ENCODE data around the gene CUL9. TPM values are rescaled to one million over a fixed set of nuclear protein-coding genes. Genes with fewer than 3 reads are reported as not detected.

The CUL9 gene
- total RNA-seq, 2 experiments from 2014 or later, result 34.0 to 35.1 TPM

DNA sequence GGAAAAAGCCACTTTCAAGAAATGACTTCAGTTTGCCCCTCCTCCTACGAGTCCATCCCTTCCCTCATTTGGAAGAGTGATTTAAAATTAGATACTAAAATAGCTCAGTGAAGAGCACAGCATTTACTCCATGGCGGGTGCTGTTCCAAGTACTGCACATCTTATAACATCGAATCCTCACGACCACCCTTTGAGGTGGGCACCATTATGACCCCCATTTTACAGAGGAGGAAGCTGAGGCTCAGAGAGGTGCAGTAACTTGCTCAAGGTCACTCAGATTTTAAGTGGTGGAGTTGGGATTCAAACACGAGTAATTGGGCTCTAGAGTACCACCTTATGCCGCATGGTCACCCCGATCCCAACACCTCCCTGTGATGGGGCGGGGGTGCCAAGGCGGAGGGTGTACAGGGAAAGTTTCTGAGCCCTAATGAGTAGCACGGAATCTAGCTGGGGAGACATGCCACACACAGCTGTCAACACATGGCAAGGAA, 86.8 kb downstream of the CUL9 start:
- Mint-ChIP-seq H3K27ac (no peak overlapping the region), H3K9me3 (ENCODE audit: low read depth) (no peaks in the 10 kb centered on the region), H3K36me3 (ENCODE audit: low read depth) (no peaks in the 10 kb centered on the region), H3K27me3 (peaks cover 8% of the 10 kb centered on the region), H3K4me1 (peaks cover 3% of the 10 kb centered on the region), H3K4me3 (peak overlapping the region; percentile 34)
- DNase-seq (no peak), ATAC-seq (no peak)
- intact Hi-C loops (cut with DNase I, micrococcal nuclease), result no loop called here
- ChIA-PET CTCF (interaction anchor here (0.6 to 1.2 kb wide), 6 partner anchors 10 to 710 kb away, joined by 3 to 4 read pairs (median 3); no protein-coding TSS in a partner anchor), POLR2A (interaction anchor here (0.6 kb wide), 1 partner anchor 215 kb away, joined by 3 read pairs; the partner anchor contains the start of gene CUL7)

DNA sequence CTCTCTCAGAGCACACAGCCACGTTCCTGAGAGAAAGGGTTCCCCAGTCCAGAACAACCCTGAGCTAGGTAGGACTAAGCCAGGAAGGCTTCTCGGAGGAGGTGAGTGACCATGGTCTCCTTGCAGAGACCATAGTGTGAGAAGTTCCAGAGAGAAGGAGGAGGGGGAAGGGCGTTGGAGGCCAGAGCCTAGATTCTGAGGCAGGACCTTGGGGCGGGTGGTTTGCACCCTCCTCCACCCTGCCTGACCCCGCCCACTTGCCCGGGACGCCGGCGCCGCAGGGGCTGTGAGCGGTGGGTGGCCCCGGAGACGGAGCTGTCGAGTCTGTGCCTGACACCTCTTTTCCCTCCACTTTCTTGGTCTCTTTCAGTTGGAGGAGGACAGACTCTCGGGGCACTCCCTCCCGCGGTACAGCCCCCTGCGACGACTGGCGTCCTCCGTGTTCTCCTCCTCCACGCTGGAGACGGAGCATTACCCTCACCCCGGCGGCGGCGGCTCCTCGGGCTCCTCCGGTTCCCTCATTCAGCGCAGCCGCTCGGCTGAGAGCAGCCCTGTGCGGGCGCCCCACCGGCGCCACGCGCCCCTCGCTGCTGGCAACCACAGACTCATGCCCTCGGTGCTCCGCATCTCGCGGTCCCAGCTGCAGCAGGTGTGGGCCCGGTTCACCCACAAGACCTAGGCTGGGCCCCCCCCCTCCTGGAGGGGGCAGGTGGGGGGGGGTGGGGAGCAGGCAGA, 87.4 kb downstream of the CUL9 start:
- H3K4me1 Mint-ChIP-seq, result peaks cover 3% of the 10 kb centered on the region
- no peaks in the 10 kb centered on the region for H3K9me3 Mint-ChIP-seq (ENCODE audit: low read depth)
- ChIA-PET CTCF (interaction anchor here (0.5 to 0.9 kb wide), 6 partner anchors 10 to 1138 kb away, joined by 3 to 6 read pairs (median 3); no protein-coding TSS in a partner anchor), POLR2A (interaction anchor here (0.6 kb wide), 1 partner anchor 216 kb away, joined by 3 read pairs; the partner anchor contains the start of gene CUL7)
- no peaks in the 10 kb centered on the region for H3K36me3 Mint-ChIP-seq (ENCODE audit: low read depth)
- DNase-seq (peak; percentile 56), ATAC-seq (peak; percentile 68)
- intact Hi-C loops (cut with DNase I, micrococcal nuclease), result no loop called here
- H3K27ac Mint-ChIP-seq, result no peak overlapping the region
- H3K27me3 Mint-ChIP-seq, result peaks cover 13% of the 10 kb centered on the region
- H3K4me3 Mint-ChIP-seq, result peak overlapping the region; percentile 34

DNA sequence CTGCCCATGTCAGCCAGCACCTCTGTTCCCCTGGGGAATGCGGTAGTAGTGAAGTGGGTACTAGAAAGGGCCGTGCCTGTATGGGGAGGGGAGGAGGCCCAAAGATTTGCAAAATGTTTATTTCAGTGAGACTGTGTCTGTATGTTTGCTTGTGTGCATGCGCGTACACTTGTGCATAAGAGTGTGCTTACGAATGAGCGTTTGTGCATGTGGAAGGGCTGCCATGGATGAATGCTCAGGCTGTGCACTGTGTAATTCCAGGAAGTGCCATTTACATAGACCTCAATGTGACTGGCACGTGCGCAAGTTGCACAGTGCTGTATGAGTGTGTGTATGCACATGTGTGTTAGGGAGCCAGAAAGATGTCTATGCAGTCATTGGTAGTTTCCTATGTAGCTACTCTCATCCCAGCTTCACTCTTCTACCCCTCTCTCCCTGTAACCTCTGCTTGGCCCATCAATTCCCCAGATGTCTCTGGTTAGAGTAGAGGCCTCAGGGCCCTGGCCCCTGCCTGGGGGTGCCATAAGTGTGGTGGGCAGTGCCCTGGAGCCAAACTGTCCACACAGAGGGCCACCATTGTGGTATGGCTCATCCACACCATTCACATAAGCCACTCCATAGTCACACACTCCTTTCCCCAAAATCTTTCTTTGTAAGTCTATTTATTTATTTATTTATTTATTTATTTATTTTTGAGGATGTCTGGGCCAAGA, 89.3 kb downstream of the CUL9 start:
- intact Hi-C loops (cut with DNase I, micrococcal nuclease), result no loop called here
- CTCF ChIA-PET, result no interaction called here
- no peak for DNase-seq
- no peak overlapping the region for H3K4me3 Mint-ChIP-seq
- H3K27ac Mint-ChIP-seq, result no peak overlapping the region
- POLR2A ChIA-PET, result no interaction called here
- peaks cover 12% of the 10 kb centered on the region for H3K4me1 Mint-ChIP-seq
- peaks cover 18% of the 10 kb centered on the region for H3K27me3 Mint-ChIP-seq
- H3K36me3 Mint-ChIP-seq (ENCODE audit: low read depth), result no peaks in the 10 kb centered on the region
- no peaks in the 10 kb centered on the region for H3K9me3 Mint-ChIP-seq (ENCODE audit: low read depth)
- ATAC-seq, result no peak

DNA sequence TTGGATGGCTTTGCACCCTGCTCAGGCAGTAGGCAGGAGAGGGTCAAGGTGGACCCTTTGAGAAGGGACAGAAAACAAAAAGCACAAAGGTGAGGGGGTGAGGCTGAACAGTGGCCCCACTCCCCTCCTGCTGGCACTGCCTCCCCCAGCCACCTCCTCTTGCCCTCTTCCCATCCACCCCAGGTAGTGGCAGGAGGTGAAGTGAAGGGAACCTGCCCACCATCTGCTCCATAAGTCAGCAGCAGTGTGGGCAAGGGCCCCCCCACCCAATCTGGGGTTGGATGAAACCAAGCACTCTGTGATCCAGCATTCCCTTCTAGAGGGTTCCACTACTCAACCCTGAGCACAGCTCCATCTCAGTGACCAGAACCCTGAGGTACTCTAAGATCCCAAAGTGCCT, 89.9 kb downstream of the CUL9 start:
- Mint-ChIP-seq H3K27me3 (peaks cover 18% of the 10 kb centered on the region), H3K9me3 (ENCODE audit: low read depth) (no peaks in the 10 kb centered on the region), H3K27ac (no peak overlapping the region)

DNA sequence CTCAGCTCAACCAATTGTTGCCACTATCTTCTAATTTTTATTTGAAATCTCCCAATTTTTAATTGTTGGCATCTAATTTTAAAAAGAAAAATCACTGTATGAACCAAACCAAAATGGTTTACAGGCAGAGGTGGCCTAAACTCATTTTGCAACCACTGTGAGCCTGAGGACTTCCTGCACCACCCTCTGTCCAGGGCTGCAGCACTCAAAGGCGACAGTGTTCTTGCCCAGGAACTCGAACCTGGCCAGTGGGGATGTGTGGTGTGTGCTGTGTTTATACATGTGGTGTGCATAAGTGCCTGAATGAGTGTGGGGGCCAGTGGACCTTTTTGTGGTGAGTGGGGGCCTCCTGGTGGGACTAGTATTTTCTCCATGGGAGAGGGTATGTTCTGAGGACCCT, 91.7 kb downstream of the CUL9 start:
- POLR2A ChIA-PET, result no interaction called here
- Mint-ChIP-seq H3K4me3 (no peak overlapping the region), H3K27me3 (peaks cover 23% of the 10 kb centered on the region), H3K27ac (no peak overlapping the region), H3K9me3 (ENCODE audit: low read depth) (no peaks in the 10 kb centered on the region), H3K4me1 (peaks cover 19% of the 10 kb centered on the region), H3K36me3 (ENCODE audit: low read depth) (no peaks in the 10 kb centered on the region)
- intact Hi-C loops (cut with DNase I, micrococcal nuclease), result no loop called here
- ATAC-seq (no peak), DNase-seq (no peak)
- CTCF ChIA-PET, result interaction anchor here (0.6 kb wide), 1 partner anchor 18 kb away, joined by 3 read pairs; no protein-coding TSS in a partner anchor

More for the DNA sequence above, 89.9 kb downstream of the CUL9 start:
- DNase-seq (no peak), ATAC-seq (no peak)
- CTCF ChIA-PET, result interaction anchor here (0.6 to 0.9 kb wide), 3 partner anchors 8 to 224 kb away, joined by 3 to 4 read pairs (median 3); no protein-coding TSS in a partner anchor
- no peaks in the 10 kb centered on the region for H3K36me3 Mint-ChIP-seq (ENCODE audit: low read depth)
- H3K4me3 Mint-ChIP-seq, result no peak overlapping the region
- H3K4me1 Mint-ChIP-seq, result peaks cover 17% of the 10 kb centered on the region
- POLR2A ChIA-PET, result no interaction called here
- intact Hi-C loops (cut with DNase I, micrococcal nuclease), result no loop called here

Other genes starting within 250 kb of the CUL9 start
- under 1 TPM in 1 of 2 experiments, not detected in 1; 0.50 TPM for gene GNMT, start 221.4 kb upstream of the CUL9 start, total RNA-seq
- gene PEX6, start 203.0 kb upstream of the CUL9 start, total RNA-seq, result 10 to 100 TPM; 10.7 to 14.6 TPM
- 10 to 100 TPM; 51.0 to 57.3 TPM for gene PPP2R5D, start 197.6 kb upstream of the CUL9 start, total RNA-seq
- gene MEA1, start 168.2 kb upstream of the CUL9 start, total RNA-seq, result 100 to 1,000 TPM in 1 of 2 experiments, 10 to 100 TPM in 1; 93.4 to 129 TPM
- gene KLHDC3, start 167.9 kb upstream of the CUL9 start, total RNA-seq, result 10 to 100 TPM; 58.3 to 65.2 TPM
- 10 to 100 TPM; 45.8 to 48.1 TPM for gene RRP36, start 160.6 kb upstream of the CUL9 start, total RNA-seq
- 10 to 100 TPM; 16.3 to 18.0 TPM for gene CUL7, start 128.3 kb upstream of the CUL9 start, total RNA-seq
- 100 to 1,000 TPM in 1 of 2 experiments, 10 to 100 TPM in 1; 93.9 to 110 TPM for gene MRPL2, start 122.8 kb upstream of the CUL9 start, total RNA-seq
- 10 to 100 TPM in 1 of 2 experiments, 1 to 10 TPM in 1; 10.0 to 10.1 TPM for gene KLC4, start 122.6 kb upstream of the CUL9 start, total RNA-seq
- gene PTK7, start 105.9 kb upstream of the CUL9 start, total RNA-seq, result 1 to 10 TPM; 4.1 to 4.6 TPM
- gene SRF, start 10.9 kb upstream of the CUL9 start, total RNA-seq, result 10 to 100 TPM; 37.6 to 38.5 TPM
- gene DNPH1, start 47.3 kb downstream of the CUL9 start, total RNA-seq, result 10 to 100 TPM; 58.5 to 80.3 TPM
- gene TTBK1, start 61.3 kb downstream of the CUL9 start, total RNA-seq, result under 1 TPM; 0.30 to 0.40 TPM
- gene SLC22A7, start 116.1 kb downstream of the CUL9 start, total RNA-seq, result not detected
- gene CRIP3, start 126.6 kb downstream of the CUL9 start, total RNA-seq, result 1 to 10 TPM; 1.6 to 1.8 TPM
- gene ZNF318, start 187.5 kb downstream of the CUL9 start, total RNA-seq, result 10 to 100 TPM; 11.2 to 12.9 TPM
- 10 to 100 TPM; 27.8 to 29.0 TPM for gene ABCC10, start 245.3 kb downstream of the CUL9 start, total RNA-seq